ENCODE results near the gene PLIN5. TPM values are rescaled to one million over a fixed set of nuclear protein-coding genes. Genes with fewer than 3 reads are reported as not detected.

Gene PLIN5
- total and polyA plus RNA-seq, 12 donors: 25.7 to 149 (median 45.7) TPM

DNA sequence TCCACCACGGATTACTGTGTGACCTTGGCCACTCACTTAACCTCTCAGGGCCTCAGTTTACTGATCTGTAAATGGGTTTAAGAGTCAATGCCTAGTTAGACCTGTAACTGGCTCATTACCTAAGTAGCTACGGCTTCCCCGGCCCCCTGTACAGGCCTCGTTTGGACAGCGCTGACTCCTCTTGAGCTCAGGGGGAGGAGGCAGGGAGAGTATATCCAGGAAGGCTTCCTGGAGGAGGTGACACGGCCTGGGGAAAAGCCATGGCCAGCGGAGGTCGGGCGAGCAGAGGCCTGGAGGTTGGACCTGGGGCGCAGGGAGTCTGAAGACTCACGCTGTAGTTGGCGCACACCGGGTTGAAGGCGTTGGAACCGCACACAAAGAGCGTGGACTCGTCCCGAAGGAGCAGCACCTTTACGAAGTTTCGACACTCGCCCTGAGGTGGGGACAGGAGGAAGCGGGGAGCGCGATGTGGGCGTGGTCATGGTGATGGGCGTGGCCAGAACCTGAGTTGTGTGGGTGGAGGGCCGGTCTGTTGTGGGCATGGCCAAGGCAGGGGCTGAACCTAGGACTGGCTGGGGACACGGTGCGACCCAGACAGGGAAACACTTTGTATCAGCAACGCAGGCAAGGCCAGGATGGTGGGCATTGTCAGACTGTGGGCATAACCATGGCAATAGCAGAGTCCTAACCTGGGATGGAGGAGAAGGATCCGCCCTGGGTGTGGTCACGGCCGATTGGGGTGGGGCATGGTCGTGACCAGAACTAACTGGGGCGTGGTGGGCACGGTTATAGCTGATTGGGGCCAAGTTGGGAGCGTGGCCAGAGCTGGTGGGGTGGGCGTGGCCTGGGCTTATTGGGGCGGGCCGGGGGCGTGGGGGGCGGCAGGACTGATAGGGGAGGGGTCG, 20.9 kb upstream of the PLIN5 start:
- Histone ChIP-seq H3K4me1 (peaks cover 0 to 28% (median 11%) of the 10 kb centered on the region in 9 donors), H3K27ac (no peak overlapping the region), H3K27me3 (no peaks in the 10 kb centered on the region), H3K4me3 (no peak overlapping the region), H3K36me3 (peaks cover 0 to 50% (median 0%) of the 10 kb centered on the region in 9 donors), H3K9me3 (no peaks in the 10 kb centered on the region)
- intact Hi-C loops (cut with DNase I): loop anchor here in 6 of 10 donors (5.0 kb wide), 1 partner anchor 81 kb away; the partner anchor contains the start of gene TNFAIP8L1 (in 6 of the 6)
- DNase-seq (no peak), ATAC-seq (no peak)
- TF ChIP-seq, protein P1, sequence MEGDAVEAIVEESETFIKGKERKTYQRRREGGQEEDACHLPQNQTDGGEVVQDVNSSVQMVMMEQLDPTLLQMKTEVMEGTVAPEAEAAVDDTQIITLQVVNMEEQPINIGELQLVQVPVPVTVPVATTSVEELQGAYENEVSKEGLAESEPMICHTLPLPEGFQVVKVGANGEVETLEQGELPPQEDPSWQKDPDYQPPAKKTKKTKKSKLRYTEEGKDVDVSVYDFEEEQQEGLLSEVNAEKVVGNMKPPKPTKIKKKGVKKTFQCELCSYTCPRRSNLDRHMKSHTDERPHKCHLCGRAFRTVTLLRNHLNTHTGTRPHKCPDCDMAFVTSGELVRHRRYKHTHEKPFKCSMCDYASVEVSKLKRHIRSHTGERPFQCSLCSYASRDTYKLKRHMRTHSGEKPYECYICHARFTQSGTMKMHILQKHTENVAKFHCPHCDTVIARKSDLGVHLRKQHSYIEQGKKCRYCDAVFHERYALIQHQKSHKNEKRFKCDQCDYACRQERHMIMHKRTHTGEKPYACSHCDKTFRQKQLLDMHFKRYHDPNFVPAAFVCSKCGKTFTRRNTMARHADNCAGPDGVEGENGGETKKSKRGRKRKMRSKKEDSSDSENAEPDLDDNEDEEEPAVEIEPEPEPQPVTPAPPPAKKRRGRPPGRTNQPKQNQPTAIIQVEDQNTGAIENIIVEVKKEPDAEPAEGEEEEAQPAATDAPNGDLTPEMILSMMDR (IDR thresholded peaks at IDR 0.05): no peak
- 73 to 76% methylated on average over 43 of the region's 43 CpGs for WGBS, 2 donors

DNA sequence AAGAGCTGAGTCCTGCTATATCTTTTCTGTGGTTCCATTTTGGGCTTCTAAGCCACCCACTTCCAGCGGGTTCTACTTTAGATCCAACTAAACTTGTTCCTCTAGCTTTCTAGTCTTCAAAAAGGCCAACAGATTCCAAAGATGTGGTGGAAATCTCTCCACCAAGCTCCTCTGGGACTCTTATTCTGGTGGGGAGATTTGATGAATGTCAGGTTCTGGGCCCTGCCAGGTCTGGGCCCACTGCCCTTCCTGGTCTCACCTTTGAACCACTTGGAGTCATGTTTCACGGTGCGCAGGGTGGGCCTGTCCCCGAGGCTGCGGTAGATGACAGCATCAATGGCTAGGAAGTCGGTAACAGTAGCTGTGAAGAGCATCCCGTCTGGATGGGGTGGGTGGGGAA, 19.7 kb upstream of the PLIN5 start:
- Histone ChIP-seq H3K9me3 (no peaks in the 10 kb centered on the region), H3K4me1 (peaks cover 0 to 20% (median 6%) of the 10 kb centered on the region in 9 donors), H3K27ac (no peak overlapping the region), H3K4me3 (no peak overlapping the region), H3K36me3 (peaks cover 0 to 62% (median 0%) of the 10 kb centered on the region in 9 donors), H3K27me3 (no peaks in the 10 kb centered on the region)
- WGBS, 2 donors: 81 to 83% methylated on average over 7 of the region's 7 CpGs
- intact Hi-C loops (cut with DNase I): loop anchor here in 6 of 10 donors (5.0 kb wide), 2 partner anchors 83 to 598 kb away; partner anchors contain the start of gene TNFAIP8L1 (in 6 of the 6)
- TF ChIP-seq, protein P1 (IDR thresholded peaks at IDR 0.05): no peak
- no peak for DNase-seq
- ATAC-seq: no peak

DNA sequence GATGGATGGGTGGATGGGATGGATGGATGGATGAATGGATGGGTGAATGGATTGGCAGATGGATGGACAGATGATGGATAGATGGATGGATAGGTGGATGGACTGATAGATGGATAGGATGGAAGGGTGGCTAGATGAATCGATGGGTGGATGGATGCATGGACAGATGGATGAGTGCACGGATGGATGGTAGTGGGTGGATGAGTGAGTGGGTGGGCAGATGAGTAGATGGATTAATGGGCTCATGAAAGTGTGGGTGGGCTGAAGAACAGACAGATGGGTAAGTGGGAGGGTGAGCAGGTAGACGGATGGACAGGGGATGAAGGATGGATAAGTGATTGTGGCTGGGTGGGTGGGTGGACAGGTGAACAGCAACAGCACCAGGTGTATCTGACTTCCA, 18.8 kb upstream of the PLIN5 start:
- Histone ChIP-seq H3K9me3 (no peaks in the 10 kb centered on the region), H3K36me3 (peaks cover 0 to 68% (median 0%) of the 10 kb centered on the region in 9 donors), H3K27ac (no peak overlapping the region), H3K4me3 (no peak overlapping the region), H3K4me1 (peaks cover 0 to 16% (median 6%) of the 10 kb centered on the region in 9 donors), H3K27me3 (no peaks in the 10 kb centered on the region)
- no peak for ATAC-seq
- no peak for DNase-seq
- 63 to 77% methylated on average over 3 of the region's 3 CpGs for WGBS, 2 donors
- TF ChIP-seq, protein P1 (IDR thresholded peaks at IDR 0.05): no peak
- intact Hi-C loops (cut with DNase I): loop anchor here in 1 of 10 donors (5.0 kb wide), 1 partner anchor 599 kb away; no protein-coding TSS in a partner anchor

DNA sequence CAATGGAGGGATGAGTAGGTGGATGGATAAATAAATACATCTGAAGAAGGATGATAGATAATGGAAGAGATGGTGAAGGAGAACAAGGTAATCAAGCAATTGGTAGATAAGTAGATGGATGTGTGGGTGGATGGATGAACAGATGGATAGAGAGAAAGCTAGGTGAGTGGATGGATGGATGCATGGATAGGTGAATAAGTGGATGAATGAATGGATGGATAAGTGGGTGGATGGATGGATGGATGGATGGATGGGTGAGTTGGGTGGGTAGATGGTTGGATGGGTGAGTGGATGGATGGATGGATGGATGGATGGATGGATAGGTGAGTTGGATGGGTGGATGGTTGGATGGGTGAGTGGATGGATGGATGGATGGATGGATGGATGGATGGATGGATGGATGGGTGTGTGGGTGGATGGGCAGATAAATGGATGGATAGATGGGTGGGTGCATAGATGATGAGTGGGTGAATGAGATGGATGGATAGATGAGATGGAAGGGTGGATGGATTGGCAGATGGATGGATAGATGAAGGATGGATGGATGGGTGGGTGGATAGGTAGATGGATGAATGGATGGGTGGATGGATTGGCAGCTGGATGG, 18.2 kb upstream of the PLIN5 start:
- DNase-seq (no peak), ATAC-seq (no peak)
- Histone ChIP-seq H3K4me3 (no peak overlapping the region), H3K27me3 (no peaks in the 10 kb centered on the region), H3K27ac (no peak overlapping the region), H3K4me1 (peaks cover 0 to 15% (median 4%) of the 10 kb centered on the region in 9 donors), H3K36me3 (peaks cover 0 to 74% (median 0%) of the 10 kb centered on the region in 9 donors), H3K9me3 (no peaks in the 10 kb centered on the region)
- TF ChIP-seq, protein P1 (IDR thresholded peaks at IDR 0.05): no peak
- intact Hi-C loops (cut with DNase I): loop anchor here in 1 of 10 donors (5.0 kb wide), 1 partner anchor 599 kb away; no protein-coding TSS in a partner anchor
